SK-N-SH (cell line): ENCODE measurements around the gene NEMP1.

Experiments used
- ELF1 ChIP-seq: IDR thresholded peaks from 2 replicates; pipeline ENCODE4 v1.4.0; 2012
- GABPA ChIP-seq: IDR thresholded peaks from 2 replicates; pipeline ENCODE4 v1.4.0; 2012; ENCODE audit warnings: low read depth, mild to moderate bottlenecking
- RFX5 ChIP-seq: IDR thresholded peaks from 2 replicates; pipeline ENCODE4 v1.6.1; 2012; ENCODE audit warnings: mild to moderate bottlenecking, improper control_type of control experiment, low read length
- SIN3A ChIP-seq: IDR thresholded peaks from 2 replicates; pipeline ENCODE4 v1.6.1; 2012; ENCODE audit warnings: low read depth, mild to moderate bottlenecking, low read length, moderate library complexity, borderline replicate concordance
- TAF1 ChIP-seq: IDR thresholded peaks from 2 replicates; pipeline ENCODE4 v1.6.1; 2012; ENCODE audit warnings: low read depth, mild to moderate bottlenecking, low read length, moderate library complexity, borderline replicate concordance
- TF ChIP-seq, protein P1 (sequence below): IDR thresholded peaks from 2 replicates; pipeline ENCODE4 v1.4.0; 2012; ENCODE audit warnings: low read depth, borderline replicate concordance
- TF ChIP-seq, protein P2 (sequence below): IDR thresholded peaks from 2 replicates; pipeline ENCODE4 v1.6.1; 2012; ENCODE audit warnings: mild to moderate bottlenecking, low read depth, low read length, moderate library complexity
- TF ChIP-seq, protein P3 (sequence below): fragments of 200-600 bp; sonication (generic); IDR thresholded peaks from 2 replicates; pipeline ENCODE4 v1.6.1; 2017; ENCODE audit warnings: antibody characterized with exemption, mild to moderate bottlenecking, moderate library complexity
- TF ChIP-seq, protein P4 (sequence below): IDR thresholded peaks from 2 replicates; pipeline ENCODE4; 2012
- TF ChIP-seq, protein P5 (sequence below): IDR thresholded peaks from 2 replicates; pipeline ENCODE4 v1.4.0; 2012; ENCODE audit warnings: low read depth, borderline replicate concordance

DNA sequence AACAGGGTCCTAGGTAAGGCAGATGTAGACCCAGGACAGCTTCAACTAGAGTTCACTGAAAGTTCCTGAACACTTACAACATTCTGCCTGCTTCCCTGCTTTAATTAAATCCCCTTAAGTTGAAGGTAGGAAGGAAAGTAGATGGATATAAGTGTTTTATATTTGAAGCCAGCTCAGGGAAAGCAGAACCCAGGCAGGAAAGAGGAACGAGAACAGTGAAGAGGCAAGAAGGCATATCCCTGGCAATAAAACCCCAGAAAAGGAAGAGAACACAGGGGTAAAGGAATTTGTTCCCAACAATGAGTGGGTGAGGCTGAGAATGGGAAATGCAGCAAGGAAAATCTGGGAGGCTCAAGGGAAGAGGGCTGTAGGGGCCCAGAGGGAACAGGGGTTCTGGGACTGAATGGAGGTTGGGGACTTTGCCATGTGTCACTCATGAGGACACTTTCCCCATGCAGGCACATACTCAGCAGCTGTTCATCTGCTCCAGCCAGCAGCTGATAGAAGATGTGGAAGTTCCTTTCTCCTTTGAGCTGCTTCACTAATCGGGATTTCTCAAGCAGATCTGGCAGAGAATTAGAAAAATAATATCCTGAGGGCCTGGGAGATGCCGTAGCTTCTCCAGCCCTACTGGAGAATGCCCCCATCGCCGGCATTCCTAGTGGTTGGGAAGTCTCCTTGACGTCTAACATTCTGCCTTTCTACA lies 32.4 kb downstream of the NEMP1 start:
- TF ChIP-seq, protein P1, sequence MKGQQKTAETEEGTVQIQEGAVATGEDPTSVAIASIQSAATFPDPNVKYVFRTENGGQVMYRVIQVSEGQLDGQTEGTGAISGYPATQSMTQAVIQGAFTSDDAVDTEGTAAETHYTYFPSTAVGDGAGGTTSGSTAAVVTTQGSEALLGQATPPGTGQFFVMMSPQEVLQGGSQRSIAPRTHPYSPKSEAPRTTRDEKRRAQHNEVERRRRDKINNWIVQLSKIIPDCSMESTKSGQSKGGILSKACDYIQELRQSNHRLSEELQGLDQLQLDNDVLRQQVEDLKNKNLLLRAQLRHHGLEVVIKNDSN, result no peak
- TF ChIP-seq GABPA, result no peak
- TF ChIP-seq, protein P2, sequence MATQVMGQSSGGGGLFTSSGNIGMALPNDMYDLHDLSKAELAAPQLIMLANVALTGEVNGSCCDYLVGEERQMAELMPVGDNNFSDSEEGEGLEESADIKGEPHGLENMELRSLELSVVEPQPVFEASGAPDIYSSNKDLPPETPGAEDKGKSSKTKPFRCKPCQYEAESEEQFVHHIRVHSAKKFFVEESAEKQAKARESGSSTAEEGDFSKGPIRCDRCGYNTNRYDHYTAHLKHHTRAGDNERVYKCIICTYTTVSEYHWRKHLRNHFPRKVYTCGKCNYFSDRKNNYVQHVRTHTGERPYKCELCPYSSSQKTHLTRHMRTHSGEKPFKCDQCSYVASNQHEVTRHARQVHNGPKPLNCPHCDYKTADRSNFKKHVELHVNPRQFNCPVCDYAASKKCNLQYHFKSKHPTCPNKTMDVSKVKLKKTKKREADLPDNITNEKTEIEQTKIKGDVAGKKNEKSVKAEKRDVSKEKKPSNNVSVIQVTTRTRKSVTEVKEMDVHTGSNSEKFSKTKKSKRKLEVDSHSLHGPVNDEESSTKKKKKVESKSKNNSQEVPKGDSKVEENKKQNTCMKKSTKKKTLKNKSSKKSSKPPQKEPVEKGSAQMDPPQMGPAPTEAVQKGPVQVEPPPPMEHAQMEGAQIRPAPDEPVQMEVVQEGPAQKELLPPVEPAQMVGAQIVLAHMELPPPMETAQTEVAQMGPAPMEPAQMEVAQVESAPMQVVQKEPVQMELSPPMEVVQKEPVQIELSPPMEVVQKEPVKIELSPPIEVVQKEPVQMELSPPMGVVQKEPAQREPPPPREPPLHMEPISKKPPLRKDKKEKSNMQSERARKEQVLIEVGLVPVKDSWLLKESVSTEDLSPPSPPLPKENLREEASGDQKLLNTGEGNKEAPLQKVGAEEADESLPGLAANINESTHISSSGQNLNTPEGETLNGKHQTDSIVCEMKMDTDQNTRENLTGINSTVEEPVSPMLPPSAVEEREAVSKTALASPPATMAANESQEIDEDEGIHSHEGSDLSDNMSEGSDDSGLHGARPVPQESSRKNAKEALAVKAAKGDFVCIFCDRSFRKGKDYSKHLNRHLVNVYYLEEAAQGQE, result no peak
- TF ChIP-seq ELF1, result no peak
- TF ChIP-seq, protein P3, sequence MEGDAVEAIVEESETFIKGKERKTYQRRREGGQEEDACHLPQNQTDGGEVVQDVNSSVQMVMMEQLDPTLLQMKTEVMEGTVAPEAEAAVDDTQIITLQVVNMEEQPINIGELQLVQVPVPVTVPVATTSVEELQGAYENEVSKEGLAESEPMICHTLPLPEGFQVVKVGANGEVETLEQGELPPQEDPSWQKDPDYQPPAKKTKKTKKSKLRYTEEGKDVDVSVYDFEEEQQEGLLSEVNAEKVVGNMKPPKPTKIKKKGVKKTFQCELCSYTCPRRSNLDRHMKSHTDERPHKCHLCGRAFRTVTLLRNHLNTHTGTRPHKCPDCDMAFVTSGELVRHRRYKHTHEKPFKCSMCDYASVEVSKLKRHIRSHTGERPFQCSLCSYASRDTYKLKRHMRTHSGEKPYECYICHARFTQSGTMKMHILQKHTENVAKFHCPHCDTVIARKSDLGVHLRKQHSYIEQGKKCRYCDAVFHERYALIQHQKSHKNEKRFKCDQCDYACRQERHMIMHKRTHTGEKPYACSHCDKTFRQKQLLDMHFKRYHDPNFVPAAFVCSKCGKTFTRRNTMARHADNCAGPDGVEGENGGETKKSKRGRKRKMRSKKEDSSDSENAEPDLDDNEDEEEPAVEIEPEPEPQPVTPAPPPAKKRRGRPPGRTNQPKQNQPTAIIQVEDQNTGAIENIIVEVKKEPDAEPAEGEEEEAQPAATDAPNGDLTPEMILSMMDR, result no peak
- TF ChIP-seq, protein P4, sequence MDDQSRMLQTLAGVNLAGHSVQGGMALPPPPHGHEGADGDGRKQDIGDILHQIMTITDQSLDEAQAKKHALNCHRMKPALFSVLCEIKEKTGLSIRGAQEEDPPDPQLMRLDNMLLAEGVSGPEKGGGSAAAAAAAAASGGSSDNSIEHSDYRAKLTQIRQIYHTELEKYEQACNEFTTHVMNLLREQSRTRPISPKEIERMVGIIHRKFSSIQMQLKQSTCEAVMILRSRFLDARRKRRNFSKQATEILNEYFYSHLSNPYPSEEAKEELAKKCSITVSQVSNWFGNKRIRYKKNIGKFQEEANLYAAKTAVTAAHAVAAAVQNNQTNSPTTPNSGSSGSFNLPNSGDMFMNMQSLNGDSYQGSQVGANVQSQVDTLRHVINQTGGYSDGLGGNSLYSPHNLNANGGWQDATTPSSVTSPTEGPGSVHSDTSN, result no peak
- no peak for TF ChIP-seq SIN3A
- no peak for TF ChIP-seq RFX5
- TF ChIP-seq, protein P5, sequence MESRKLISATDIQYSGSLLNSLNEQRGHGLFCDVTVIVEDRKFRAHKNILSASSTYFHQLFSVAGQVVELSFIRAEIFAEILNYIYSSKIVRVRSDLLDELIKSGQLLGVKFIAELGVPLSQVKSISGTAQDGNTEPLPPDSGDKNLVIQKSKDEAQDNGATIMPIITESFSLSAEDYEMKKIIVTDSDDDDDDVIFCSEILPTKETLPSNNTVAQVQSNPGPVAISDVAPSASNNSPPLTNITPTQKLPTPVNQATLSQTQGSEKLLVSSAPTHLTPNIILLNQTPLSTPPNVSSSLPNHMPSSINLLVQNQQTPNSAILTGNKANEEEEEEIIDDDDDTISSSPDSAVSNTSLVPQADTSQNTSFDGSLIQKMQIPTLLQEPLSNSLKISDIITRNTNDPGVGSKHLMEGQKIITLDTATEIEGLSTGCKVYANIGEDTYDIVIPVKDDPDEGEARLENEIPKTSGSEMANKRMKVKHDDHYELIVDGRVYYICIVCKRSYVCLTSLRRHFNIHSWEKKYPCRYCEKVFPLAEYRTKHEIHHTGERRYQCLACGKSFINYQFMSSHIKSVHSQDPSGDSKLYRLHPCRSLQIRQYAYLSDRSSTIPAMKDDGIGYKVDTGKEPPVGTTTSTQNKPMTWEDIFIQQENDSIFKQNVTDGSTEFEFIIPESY, result no peak
- TF ChIP-seq TAF1, result no peak
